GM23338 (cell line): ENCODE results near the gene PRUNE1.
A peak's percentile ranks its signal among the peaks of the same experiment; 100 is the strongest.

Experiments
- CREB1 ChIP-seq: fragments of 250-450 bp; sonication (Bioruptor Pico); IDR thresholded peaks from 2 replicates; pipeline ENCODE4 v1.5.0; 2020; ENCODE audit warnings: low read depth, mild to moderate bottlenecking, moderate library complexity
- CTCF ChIP-seq, 2 experiments: fragments of 200-600 bp in 1 of 2; sonication (generic) in 1 of 2; conservative IDR thresholded peaks; 2 replicates each; pipeline versions ENCODE4 v1.5.1 to v1.6.1; 2016 to 2017; ENCODE audit warnings: antibody characterized with exemption in 2 of 2, low read depth in 2 of 2, mild to moderate bottlenecking in 2 of 2, moderate library complexity in 1 of 2
- ETS1 ChIP-seq: IDR thresholded peaks from 2 replicates; pipeline ENCODE4 v1.6.1; 2016; ENCODE audit warnings: antibody characterized with exemption
- EZH2 ChIP-seq: fragments of 200-600 bp; sonication (generic); IDR thresholded peaks from one replicate; pipeline ENCODE4 v1.8.0; 2017; ENCODE audit warnings: antibody characterized with exemption, mild to moderate bottlenecking, low read depth; ENCODE audit not compliant: unreplicated experiment
- EZH2phosphoT487 ChIP-seq: fragments of 200-600 bp; sonication (generic); IDR thresholded peaks from one replicate; pipeline ENCODE4 v1.8.1; 2018; ENCODE audit warnings: antibody characterized with exemption; ENCODE audit not compliant: unreplicated experiment
- JUNB ChIP-seq: IDR thresholded peaks from one replicate; pipeline ENCODE4 v1.6.1; 2016; ENCODE audit warnings: antibody characterized with exemption; ENCODE audit not compliant: unreplicated experiment
- NANOG ChIP-seq: IDR thresholded peaks from 2 replicates; pipeline ENCODE4 v1.6.1; 2016; ENCODE audit warnings: antibody characterized with exemption, borderline replicate concordance
- POLR2AphosphoS5 ChIP-seq: IDR thresholded peaks from 2 replicates; pipeline ENCODE4 v1.6.1; 2016; ENCODE audit warnings: antibody characterized with exemption, low read depth
- REST ChIP-seq: IDR thresholded peaks from one replicate; pipeline ENCODE4 v1.6.1; 2018; ENCODE audit warnings: antibody characterized with exemption; ENCODE audit not compliant: unreplicated experiment
- STAT1 ChIP-seq: IDR thresholded peaks from one replicate; pipeline ENCODE4 v1.6.1; 2016; ENCODE audit warnings: antibody characterized with exemption; ENCODE audit not compliant: unreplicated experiment
- ZNF114 ChIP-seq: fragments of 250-450 bp; sonication (Bioruptor Pico); IDR thresholded peaks from 2 replicates; pipeline ENCODE4 v1.5.0; 2020; ENCODE audit warnings: mild to moderate bottlenecking, moderate library complexity
- ZNF331 ChIP-seq: fragments of 250-450 bp; sonication (Bioruptor Pico); IDR thresholded peaks from 2 replicates; pipeline ENCODE4 v1.5.0; 2020; ENCODE audit warnings: low read depth, mild to moderate bottlenecking, moderate library complexity
- ZNF462 ChIP-seq: fragments of 250-450 bp; sonication (Bioruptor Pico); IDR thresholded peaks from 2 replicates; pipeline ENCODE4 v1.5.0; 2020; ENCODE audit warnings: mild to moderate bottlenecking, moderate library complexity

- TF ChIP-seq CTCF (conservative IDR thresholded peaks at IDR 0.05; ENCODE audit: low read depth in 2 of 2) (peak; percentile 46 to 60), POLR2AphosphoS5 (peak; percentile 94), EZH2phosphoT487 (no peak), EZH2 (no peak), ZNF331 (CRISPR knock-in tag) (no peak), STAT1 (no peak), JUNB (no peak), CREB1 (CRISPR knock-in tag) (peak; percentile 22; the same call in 1 of the 2 replicates), REST (no peak), NANOG (no peak), ZNF462 (no peak), ZNF114 (CRISPR knock-in tag) (no peak), ETS1 (peak; percentile 39; the same call in 1 of the 2 replicates)
Observed at GRCh38 chr1:151059109-151060006, 51.1 kb downstream of the PRUNE1 start, which contains the start of gene CDC42SE1.
